Smooth muscle cell (in vitro differentiated cells): ENCODE measurements around the gene TLCD5. TPM values are rescaled to one million over a fixed set of nuclear protein-coding genes. Genes with fewer than 3 reads are reported as not detected.

Experiments
- DNase-seq: peaks from one replicate; lab custom pipeline; 2025; ENCODE audit not compliant: unreplicated experiment; lab: John Stamatoyannopoulos, UW
- H2AFZ ChIP-seq: fragments of 200-600 bp; sonication (generic); 2 replicates; pipeline ENCODE4 v1.6.0; 2016; ENCODE audit warnings: antibody characterized with exemption, low read depth, mild to moderate bottlenecking
- H3F3A ChIP-seq: fragments of 200-600 bp; sonication (generic); 2 replicates; pipeline ENCODE4 v1.6.0; 2017; ENCODE audit warnings: antibody characterized with exemption, low read depth
- H3K27ac ChIP-seq: fragments of 200-600 bp; sonication (generic); 2 replicates; pipeline ENCODE4 v1.5.1; 2016; ENCODE audit warnings: low read depth, mild to moderate bottlenecking
- H3K27me3 ChIP-seq: fragments of 200-600 bp; sonication (generic); 2 replicates; pipeline ENCODE4 v1.6.1; 2016; ENCODE audit warnings: low read depth, mild to moderate bottlenecking
- H3K36me3 ChIP-seq: fragments of 200-600 bp; sonication (generic); 2 replicates; pipeline ENCODE4 v1.5.1; 2016; ENCODE audit warnings: low read depth
- H3K4me1 ChIP-seq: fragments of 200-600 bp; sonication (generic); 2 replicates; pipeline ENCODE4 v1.5.1; 2016; ENCODE audit warnings: low read depth
- H3K4me2 ChIP-seq: fragments of 200-600 bp; sonication (generic); 2 replicates; pipeline ENCODE4 v1.6.0; 2016; ENCODE audit warnings: mild to moderate bottlenecking
- H3K4me3 ChIP-seq: fragments of 200-600 bp; sonication (generic); 2 replicates; pipeline ENCODE4 v1.5.1; 2016; ENCODE audit warnings: mild to moderate bottlenecking
- H3K79me2 ChIP-seq: fragments of 200-600 bp; sonication (generic); 2 replicates; pipeline ENCODE4 v1.6.0; 2016; ENCODE audit warnings: low read depth, mild to moderate bottlenecking
- H3K9ac ChIP-seq: fragments of 200-600 bp; sonication (generic); 2 replicates; pipeline ENCODE4 v1.6.0; 2016; ENCODE audit warnings: low read depth
- H3K9me3 ChIP-seq: fragments of 200-600 bp; sonication (generic); replicated peaks from 2 replicates; pipeline ENCODE4 v1.5.1; 2016; ENCODE audit warnings: low read depth
- H4K20me1 ChIP-seq: fragments of 200-600 bp; sonication (generic); 2 replicates; pipeline ENCODE4 v1.6.0; 2016; ENCODE audit warnings: low read depth
- WGBS: methylation state at CpG from one replicate; pipeline ENCODE4 v1.1.7; 2016; ENCODE audit warnings: low lambda C conversion rate; 5-methylcytosine and 5-hydroxymethylcytosine counted together
- polyA plus RNA-seq: library from polyadenylated mRNA; unstranded; fragments of >200 nt; fragmentation: Nextera tagmentation; extraction: Ambion mirVana; gene quantifications from 2 replicates; pipeline ENCODE4 v1.2.1, GENCODE V29; 2016
- total RNA-seq: library from RNA; depleted of rRNA; stranded (reverse); fragments of >200 nt; gene quantifications from 2 replicates; pipeline ENCODE4 v1.2.3, GENCODE V29; 2014
- TF ChIP-seq, protein P1 (sequence below): fragments of 200-600 bp; sonication (generic); IDR thresholded peaks from 2 replicates; pipeline ENCODE4 v1.5.1; 2017; ENCODE audit warnings: borderline replicate concordance, mild to moderate bottlenecking, antibody characterized with exemption; ENCODE audit not compliant: insufficient read depth, poor library complexity, severe bottlenecking

Gene TLCD5
- total and polyA plus RNA-seq, 2 experiments from 2014 or later = 6.0 to 6.6 TPM

- no peak overlapping the region for H3K4me2 ChIP-seq
- H3K27me3 ChIP-seq = peaks cover 19% of the 10 kb centered on the region
- H3K4me1 ChIP-seq = no peaks in the 10 kb centered on the region
- H3K36me3 ChIP-seq = no peaks in the 10 kb centered on the region
- peaks cover 4% of the 10 kb centered on the region for H3F3A ChIP-seq
- DNase-seq = no peak
- 81% methylated on average over 2 of the region's 2 CpGs for WGBS
- H4K20me1 ChIP-seq = no peaks in the 10 kb centered on the region
- no peaks in the 10 kb centered on the region for H3K79me2 ChIP-seq
- no peak overlapping the region for H3K4me3 ChIP-seq
- no peak overlapping the region for H3K9ac ChIP-seq
- no peak overlapping the region for H3K27ac ChIP-seq
- no peaks in the 10 kb centered on the region for H3K9me3 ChIP-seq
- no peak overlapping the region for H2AFZ ChIP-seq
- TF ChIP-seq, protein P1, sequence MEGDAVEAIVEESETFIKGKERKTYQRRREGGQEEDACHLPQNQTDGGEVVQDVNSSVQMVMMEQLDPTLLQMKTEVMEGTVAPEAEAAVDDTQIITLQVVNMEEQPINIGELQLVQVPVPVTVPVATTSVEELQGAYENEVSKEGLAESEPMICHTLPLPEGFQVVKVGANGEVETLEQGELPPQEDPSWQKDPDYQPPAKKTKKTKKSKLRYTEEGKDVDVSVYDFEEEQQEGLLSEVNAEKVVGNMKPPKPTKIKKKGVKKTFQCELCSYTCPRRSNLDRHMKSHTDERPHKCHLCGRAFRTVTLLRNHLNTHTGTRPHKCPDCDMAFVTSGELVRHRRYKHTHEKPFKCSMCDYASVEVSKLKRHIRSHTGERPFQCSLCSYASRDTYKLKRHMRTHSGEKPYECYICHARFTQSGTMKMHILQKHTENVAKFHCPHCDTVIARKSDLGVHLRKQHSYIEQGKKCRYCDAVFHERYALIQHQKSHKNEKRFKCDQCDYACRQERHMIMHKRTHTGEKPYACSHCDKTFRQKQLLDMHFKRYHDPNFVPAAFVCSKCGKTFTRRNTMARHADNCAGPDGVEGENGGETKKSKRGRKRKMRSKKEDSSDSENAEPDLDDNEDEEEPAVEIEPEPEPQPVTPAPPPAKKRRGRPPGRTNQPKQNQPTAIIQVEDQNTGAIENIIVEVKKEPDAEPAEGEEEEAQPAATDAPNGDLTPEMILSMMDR = no peak
Measured at GRCh38 chr11:120288021-120288420, 37.1 kb upstream of the TLCD5 start.

- no peak overlapping the region for H2AFZ ChIP-seq
- H3K4me1 ChIP-seq = no peaks in the 10 kb centered on the region
- H3K9ac ChIP-seq = no peak overlapping the region
- peaks cover 30% of the 10 kb centered on the region for H3K27me3 ChIP-seq
- no peak for DNase-seq
- H3K79me2 ChIP-seq = no peaks in the 10 kb centered on the region
- peaks cover 4% of the 10 kb centered on the region for H3F3A ChIP-seq
- no peaks in the 10 kb centered on the region for H3K36me3 ChIP-seq
- TF ChIP-seq, protein P1 = no peak
- WGBS = 84% methylated on average over 9 of the region's 9 CpGs
- H4K20me1 ChIP-seq = no peaks in the 10 kb centered on the region
- no peak overlapping the region for H3K27ac ChIP-seq
- no peak overlapping the region for H3K4me2 ChIP-seq
- no peaks in the 10 kb centered on the region for H3K9me3 ChIP-seq
- no peak overlapping the region for H3K4me3 ChIP-seq
Measured at GRCh38 chr11:120289426-120289825, 35.7 kb upstream of the TLCD5 start.

DNA sequence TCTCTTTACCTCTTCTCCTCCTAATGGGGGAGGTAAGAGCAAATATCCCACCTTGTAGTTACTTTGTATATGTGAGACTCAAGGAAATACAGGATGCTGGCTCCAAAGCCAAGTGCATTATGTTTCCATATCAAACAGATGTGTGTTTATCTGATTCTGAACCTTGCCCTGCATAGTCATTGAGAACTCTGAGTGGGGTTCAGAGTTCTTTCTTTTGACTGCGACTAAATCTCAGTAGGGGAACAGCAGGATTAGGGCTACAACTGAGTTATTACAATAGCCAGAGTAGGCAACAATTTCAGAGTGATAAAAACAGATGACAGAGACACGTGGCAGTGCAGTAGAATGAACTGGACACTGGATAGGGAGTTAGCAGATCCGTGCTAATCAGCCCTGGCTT, 34.1 kb upstream of the TLCD5 start:
- Histone ChIP-seq H3K27me3 (peaks cover 30% of the 10 kb centered on the region), H3K27ac (no peak overlapping the region), H3K9me3 (no peaks in the 10 kb centered on the region), H4K20me1 (no peaks in the 10 kb centered on the region), H3K4me3 (no peak overlapping the region), H3K9ac (no peak overlapping the region), H3K4me2 (no peak overlapping the region), H3K79me2 (no peaks in the 10 kb centered on the region), H3K36me3 (no peaks in the 10 kb centered on the region), H3K4me1 (no peaks in the 10 kb centered on the region), H2AFZ (no peak overlapping the region), H3F3A (peaks cover 4% of the 10 kb centered on the region)
- TF ChIP-seq, protein P1 = no peak
- WGBS = 58% methylated on average over 3 of the region's 3 CpGs
- no peak for DNase-seq

DNA sequence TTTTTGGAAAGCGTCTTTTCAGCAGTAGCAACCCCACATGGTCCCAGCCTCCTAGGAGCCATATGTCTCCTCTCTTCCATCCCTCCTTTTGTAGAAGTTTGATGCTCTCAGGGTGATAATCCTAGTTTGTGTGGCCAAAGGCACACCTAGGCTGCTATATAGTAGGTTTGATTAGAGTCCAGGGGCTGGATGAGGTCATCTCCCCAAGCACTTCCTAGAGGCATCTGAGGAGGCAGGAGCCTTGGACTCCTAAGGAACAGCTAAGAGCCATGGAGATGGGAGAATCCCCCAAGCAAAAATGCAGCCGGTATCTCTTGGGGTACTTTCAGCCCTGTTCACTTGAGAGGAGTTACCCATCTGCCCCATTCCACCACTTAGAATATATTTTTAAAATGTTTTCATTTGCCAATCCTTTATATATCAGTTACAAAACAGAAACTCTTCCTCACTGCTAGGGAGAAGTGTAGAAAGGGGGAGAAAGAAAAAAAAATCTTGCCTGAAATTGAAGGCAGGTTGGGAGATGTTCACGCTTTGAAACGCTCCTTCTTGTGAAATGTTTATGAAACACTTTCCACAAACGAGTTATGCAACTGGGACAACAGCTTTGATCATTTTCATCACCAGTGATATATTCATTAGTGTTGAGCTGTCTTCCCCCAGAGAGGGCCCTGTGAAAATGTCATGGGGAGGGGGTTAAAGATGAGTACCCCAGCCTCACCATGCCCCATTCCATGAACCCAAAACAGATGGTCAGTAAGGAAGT, 31.9 kb upstream of the TLCD5 start:
- H3K4me3 ChIP-seq = no peak overlapping the region
- H3K36me3 ChIP-seq = no peaks in the 10 kb centered on the region
- H3F3A ChIP-seq = no peaks in the 10 kb centered on the region
- no peak for DNase-seq
- WGBS = 76% methylated on average over 5 of the region's 5 CpGs
- H3K27me3 ChIP-seq = peaks cover 30% of the 10 kb centered on the region
- H3K9me3 ChIP-seq = no peaks in the 10 kb centered on the region
- H4K20me1 ChIP-seq = no peaks in the 10 kb centered on the region
- no peak overlapping the region for H2AFZ ChIP-seq
- H3K79me2 ChIP-seq = no peaks in the 10 kb centered on the region
- H3K9ac ChIP-seq = no peak overlapping the region
- TF ChIP-seq, protein P1 = no peak
- no peak overlapping the region for H3K27ac ChIP-seq
- no peaks in the 10 kb centered on the region for H3K4me1 ChIP-seq
- H3K4me2 ChIP-seq = no peak overlapping the region
